ENCODE results near the gene CEBPB.

DNA sequence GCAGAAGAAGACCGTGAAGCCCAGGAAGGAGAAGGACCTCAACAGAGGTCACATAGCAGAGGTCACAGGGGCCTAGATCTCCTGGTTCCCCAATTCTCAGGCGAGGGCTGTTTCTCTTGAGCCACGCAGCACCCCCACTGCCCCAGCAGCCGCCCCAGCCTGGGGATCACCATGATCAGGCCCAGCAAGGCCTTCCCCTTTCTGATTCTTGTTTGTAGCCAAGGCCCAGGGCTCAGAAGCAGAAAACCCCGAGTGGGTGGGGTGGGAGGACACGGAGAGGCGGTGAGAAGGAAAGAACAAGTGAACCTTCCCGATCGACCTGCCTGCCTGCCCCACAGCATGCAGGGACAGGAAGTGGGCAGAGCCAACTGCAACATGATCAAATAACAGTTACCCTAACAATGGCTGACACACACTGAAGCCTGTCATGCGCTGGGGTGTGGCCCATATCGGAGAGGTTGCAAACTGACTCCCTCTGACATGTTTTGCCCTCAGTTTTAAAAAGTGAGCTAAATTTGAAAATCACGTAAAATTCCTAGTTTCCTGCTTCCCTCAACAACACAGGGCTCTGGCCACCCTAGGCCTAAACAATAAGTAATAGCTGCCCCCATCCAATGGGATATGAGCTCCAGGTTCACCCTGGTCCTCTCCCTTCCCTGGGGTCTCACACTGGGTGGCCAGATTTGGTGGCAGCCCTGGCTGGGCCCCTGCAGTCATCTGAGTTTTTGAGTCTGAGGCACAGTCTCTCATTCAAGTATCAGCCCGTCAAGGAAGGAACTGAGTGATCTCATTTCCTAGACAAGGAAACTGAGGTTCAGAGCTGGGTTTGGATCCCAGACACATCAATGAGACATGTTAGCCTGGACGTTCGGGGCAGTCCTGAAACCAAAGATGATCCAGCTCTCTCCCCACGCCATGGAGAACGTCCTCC, 43.6 kb upstream of the CEBPB start:
- TF ChIP-seq, protein P1, sequence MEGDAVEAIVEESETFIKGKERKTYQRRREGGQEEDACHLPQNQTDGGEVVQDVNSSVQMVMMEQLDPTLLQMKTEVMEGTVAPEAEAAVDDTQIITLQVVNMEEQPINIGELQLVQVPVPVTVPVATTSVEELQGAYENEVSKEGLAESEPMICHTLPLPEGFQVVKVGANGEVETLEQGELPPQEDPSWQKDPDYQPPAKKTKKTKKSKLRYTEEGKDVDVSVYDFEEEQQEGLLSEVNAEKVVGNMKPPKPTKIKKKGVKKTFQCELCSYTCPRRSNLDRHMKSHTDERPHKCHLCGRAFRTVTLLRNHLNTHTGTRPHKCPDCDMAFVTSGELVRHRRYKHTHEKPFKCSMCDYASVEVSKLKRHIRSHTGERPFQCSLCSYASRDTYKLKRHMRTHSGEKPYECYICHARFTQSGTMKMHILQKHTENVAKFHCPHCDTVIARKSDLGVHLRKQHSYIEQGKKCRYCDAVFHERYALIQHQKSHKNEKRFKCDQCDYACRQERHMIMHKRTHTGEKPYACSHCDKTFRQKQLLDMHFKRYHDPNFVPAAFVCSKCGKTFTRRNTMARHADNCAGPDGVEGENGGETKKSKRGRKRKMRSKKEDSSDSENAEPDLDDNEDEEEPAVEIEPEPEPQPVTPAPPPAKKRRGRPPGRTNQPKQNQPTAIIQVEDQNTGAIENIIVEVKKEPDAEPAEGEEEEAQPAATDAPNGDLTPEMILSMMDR (IDR thresholded peaks at IDR 0.05), result no peak
- TF ChIP-seq EP300 (IDR thresholded peaks at IDR 0.05) (no peak), POLR2A (IDR thresholded peaks at IDR 0.05) (no peak)
